GM19240 (cell line): ENCODE results near the gene NALF2.
A peak's percentile ranks its signal among the peaks of the same experiment; 100 is the strongest.

ENCODE experiments used
- DNase-seq: peaks from one replicate; pipeline ENCODE4 v3.0.0; 2011; ENCODE audit warnings: low spot score; ENCODE audit not compliant: insufficient read length

The NALF2 gene

DNA sequence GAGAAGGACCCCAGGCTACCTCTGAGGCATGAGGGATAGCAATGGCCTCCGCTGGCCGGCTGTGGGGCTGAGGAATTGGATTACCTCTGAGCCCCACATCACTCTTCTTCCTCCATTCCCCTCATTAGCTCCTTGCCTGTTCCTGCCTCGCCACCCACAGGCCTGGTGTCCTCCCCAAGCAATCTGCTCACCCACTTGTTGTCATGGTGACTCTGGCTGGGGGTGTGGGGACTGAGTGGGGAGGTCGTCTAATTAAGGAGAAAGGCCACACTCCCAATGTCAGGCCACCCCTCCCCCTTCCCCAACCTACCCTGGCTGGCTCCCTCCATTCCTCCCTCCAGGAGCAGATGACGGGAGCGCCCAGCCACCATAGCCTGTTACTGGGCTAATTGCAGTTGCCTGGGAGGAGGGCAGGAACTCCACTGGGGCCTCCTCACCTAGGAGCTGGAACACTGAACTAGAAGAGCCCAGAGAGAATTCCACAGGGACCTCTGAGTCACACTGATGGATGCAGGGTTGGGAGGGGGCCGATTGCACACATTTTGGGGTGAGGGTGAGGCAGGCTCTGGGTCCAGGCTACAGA is 20.7 kb downstream of the NALF2 start:
- no peak for DNase-seq

- no peak for DNase-seq
Measured at GRCh38 chrX:69530306-69530705, 26.2 kb downstream of the NALF2 start.

GRCh38 chrX:69531031-69531755 is 27.1 kb downstream of the NALF2 start:
- no peak for DNase-seq

DNA sequence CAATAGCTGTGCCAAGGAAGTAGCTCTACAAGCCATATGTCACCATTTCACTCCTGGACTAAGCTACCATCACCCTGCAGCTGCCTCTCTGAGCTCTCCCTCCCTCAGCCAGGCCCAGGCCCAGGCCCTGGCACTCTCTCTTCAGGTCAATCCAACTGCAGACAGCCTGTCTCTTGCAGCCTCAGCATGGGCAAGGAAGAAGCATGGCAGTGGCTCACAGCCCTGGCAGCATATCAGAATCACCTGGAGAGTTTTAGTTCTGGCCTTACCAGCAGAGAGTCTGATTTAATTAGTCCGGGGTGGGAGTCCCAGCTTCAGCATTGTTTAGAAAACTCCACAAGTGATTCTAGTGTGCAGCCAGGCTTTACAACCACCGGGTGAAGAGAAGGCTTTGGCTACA is 31.5 kb downstream of the NALF2 start:
- DNase-seq = no peak

DNA sequence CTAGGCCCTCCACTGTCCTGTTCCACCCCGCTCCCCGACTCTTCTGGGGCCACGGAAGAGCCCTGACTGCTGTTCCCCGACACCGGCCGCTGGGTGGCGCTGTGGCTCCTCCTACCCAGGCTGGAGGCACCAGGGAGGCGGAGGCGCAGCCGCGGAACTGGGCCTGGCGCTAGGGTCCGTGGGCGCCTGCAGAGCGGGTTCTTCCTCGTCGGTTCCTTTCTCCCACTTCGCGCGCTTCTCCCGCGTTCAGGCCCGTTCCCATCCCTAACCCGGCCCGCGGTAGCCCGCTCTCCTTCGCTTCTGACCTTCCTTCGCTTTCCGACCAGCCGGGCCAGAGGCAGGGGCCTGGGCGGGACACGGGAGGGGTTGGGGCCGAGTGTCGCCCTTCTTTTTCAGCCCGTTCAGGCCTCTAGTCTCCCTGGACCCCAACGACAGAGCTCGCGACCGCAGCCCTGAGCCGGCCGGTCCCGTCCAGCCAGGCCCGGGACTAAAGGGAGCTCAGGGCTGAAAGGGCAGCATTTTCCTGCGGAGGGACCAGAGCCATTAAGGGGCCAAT is 34.3 kb downstream of the NALF2 start:
- peak; percentile 61 for DNase-seq

DNA sequence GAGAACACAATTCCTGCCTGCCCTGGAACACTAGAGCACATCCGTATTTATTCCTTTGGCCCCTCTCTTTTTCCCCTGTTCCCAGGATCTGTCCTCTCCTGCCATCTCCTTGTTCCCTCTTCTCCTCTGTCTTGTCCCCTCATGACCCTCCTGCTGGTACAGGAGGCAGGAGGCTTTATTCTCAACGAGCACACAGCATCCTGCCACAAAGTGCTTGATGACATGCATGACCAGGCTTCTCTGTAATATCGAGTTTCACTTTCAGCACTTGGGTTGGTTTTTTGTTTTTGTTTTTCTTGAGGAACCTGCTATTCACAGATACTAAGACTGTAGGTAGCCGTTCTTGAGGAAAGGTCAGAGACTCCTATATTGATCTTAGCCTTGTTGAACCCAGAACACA is 35.3 kb downstream of the NALF2 start:
- DNase-seq = no peak

DNA sequence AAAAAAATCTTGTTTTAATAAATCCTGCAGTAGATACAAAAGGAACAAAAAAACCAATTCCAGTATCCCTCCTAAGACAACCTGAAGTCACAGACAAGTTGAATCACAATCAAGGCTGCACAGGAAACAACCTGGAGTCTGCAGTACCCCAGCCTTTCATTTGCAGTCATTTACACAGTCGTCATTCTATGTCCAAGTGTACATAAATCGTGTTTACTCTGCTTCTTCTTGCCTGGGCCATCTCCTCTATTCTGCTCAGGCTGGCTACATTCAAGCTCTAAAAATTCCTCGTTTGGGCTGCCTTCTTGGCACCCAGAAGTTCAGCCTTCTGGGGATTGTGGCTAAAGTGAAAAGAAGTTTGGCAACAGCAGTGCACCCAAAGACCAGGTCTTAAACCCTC is 37.8 kb downstream of the NALF2 start:
- DNase-seq = no peak

- no peak for DNase-seq
Measured at GRCh38 chrX:69543572-69543971, 39.4 kb downstream of the NALF2 start.

DNA sequence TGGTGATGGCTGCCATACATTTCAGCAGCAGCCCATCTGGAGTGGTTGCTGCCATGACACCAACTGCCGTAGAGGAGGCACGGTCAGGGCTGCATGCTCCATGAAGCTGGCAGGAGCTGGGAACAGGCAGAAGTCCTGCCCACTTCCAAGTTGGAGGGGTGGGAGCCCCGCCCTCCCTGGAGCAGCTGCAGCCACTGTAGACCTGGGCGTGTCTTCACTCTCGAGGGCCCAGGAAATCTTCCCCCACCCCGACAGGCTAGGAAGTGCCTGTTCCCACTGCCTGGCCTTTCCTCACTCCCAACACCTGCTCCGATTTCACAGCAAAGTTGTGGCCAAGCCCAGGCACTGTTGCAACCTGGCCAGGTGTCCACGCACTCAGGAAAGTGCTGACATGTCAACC is 42.3 kb downstream of the NALF2 start:
- DNase-seq = no peak

- DNase-seq = no peak
Measured at GRCh38 chrX:69546978-69547377, 42.9 kb downstream of the NALF2 start.

- no peak for DNase-seq
Measured at GRCh38 chrX:69551421-69552009, 47.4 kb downstream of the NALF2 start.

GRCh38 chrX:69552512-69552911 is 48.4 kb downstream of the NALF2 start:
- no peak for DNase-seq
